Measurements from ENCODE around the gene SERPINE1. TPM values are rescaled to one million over a fixed set of nuclear protein-coding genes. Genes with fewer than 3 reads are reported as not detected.
"Not testable (repeated sequence)": the region's sequence is repeated elsewhere in the genome, so short reads cannot be mapped to it uniquely, and the experiment has no call there.

The SERPINE1 gene
- total RNA-seq, 2 experiments from 2014 or later = 0.06 to 0.27 TPM

DNA sequence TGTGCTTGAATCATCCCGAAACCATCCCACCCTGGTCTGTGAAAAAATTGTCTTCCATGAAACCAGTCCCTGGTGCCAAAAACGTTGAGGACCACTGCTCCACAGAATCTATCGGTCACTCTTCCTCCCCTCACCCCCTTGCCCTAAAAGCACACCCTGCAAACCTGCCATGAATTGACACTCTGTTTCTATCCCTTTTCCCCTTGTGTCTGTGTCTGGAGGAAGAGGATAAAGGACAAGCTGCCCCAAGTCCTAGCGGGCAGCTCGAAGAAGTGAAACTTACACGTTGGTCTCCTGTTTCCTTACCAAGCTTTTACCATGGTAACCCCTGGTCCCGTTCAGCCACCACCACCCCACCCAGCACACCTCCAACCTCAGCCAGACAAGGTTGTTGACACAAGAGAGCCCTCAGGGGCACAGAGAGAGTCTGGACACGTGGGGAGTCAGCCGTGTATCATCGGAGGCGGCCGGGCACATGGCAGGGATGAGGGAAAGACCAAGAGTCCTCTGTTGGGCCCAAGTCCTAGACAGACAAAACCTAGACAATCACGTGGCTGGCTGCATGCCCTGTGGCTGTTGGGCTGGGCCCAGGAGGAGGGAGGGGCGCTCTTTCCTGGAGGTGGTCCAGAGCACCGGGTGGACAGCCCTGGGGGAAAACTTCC is 784 bp upstream of the SERPINE1 start:
- Mint-ChIP-seq H3K27me3 (peaks cover 76% of the 10 kb centered on the region), H3K4me3 (no peak overlapping the region), H3K4me1 (peaks cover 40% of the 10 kb centered on the region), H3K27ac (no peak overlapping the region), H3K36me3 (no peaks in the 10 kb centered on the region), H3K9me3 (no peaks in the 10 kb centered on the region)
- no peak for DNase-seq

DNA sequence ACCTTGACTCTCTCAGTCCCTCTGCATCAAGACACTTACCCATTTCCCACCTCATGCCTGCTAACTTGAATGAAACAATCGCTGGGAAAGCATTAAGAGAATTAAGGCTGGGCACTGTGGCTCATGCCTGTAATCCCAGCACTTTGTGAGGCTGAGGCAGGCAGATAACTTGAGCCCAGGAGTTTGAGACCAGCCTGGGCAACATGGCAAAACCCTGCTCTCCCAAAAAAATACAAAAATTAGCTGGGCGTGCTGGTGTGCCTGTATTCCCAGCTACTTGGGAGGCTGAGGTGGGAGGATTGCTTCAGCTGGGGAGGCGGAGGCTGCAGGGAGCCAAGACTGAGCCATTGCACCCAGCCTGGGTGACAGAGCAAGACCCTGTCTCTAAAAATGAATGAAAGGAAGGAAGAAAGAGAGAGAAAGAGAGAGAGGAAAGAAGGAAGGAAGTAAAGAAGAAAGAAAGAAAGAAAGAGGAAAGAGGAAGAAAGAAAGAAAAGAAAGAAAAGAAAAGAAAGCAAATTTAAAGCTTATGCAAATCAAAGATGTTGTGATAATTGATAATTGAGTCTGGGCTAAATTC is 646 bp downstream of the SERPINE1 start:
- DNase-seq = no peak
- H3K27me3 Mint-ChIP-seq = peaks cover 74% of the 10 kb centered on the region
- H3K4me1 Mint-ChIP-seq = peaks cover 32% of the 10 kb centered on the region
- H3K4me3 Mint-ChIP-seq = no peak overlapping the region
- H3K36me3 Mint-ChIP-seq = no peaks in the 10 kb centered on the region
- no peak overlapping the region for H3K27ac Mint-ChIP-seq
- no peaks in the 10 kb centered on the region for H3K9me3 Mint-ChIP-seq

DNA sequence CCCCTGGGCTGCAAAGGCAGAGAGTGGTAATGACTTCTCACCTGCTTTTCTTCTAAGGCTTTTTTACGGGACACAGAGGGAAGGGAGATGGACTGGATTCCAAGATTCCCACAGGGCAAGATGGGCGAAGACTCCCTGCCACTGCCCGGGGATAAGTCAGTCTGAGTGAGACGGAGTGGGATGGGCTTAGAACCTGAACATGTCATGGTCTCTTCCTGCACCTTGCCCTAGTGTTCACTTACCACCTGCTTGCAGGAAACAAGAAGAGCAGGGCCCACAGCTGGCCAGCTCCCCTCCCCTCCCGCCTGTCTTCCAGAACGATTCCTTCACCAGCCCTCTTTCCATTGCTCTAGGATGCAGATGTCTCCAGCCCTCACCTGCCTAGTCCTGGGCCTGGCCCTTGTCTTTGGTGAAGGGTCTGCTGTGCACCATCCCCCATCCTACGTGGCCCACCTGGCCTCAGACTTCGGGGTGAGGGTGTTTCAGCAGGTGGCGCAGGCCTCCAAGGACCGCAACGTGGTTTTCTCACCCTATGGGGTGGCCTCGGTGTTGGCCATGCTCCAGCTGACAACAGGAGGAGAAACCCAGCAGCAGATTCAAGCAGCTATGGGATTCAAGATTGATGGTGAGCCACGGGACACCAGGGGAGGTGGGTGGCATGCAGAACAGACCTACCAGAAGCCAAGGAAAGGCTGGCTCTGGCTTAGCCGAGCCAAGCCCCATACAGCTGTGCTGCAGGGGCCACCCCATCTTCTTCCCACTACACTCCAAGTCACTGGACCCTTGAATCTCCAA is 1.3 kb downstream of the SERPINE1 start:
- Mint-ChIP-seq H3K27me3 (peaks cover 69% of the 10 kb centered on the region), H3K9me3 (no peaks in the 10 kb centered on the region), H3K4me1 (peaks cover 31% of the 10 kb centered on the region), H3K36me3 (no peaks in the 10 kb centered on the region), H3K4me3 (no peak overlapping the region), H3K27ac (no peak overlapping the region)
- DNase-seq = no peak

- H3K27me3 Mint-ChIP-seq = peaks cover 59% of the 10 kb centered on the region
- H3K27ac Mint-ChIP-seq = no peak overlapping the region
- peaks cover 35% of the 10 kb centered on the region for H3K4me1 Mint-ChIP-seq
- no peak overlapping the region for H3K4me3 Mint-ChIP-seq
- H3K9me3 Mint-ChIP-seq = no peaks in the 10 kb centered on the region
- no peaks in the 10 kb centered on the region for H3K36me3 Mint-ChIP-seq
- no peak for DNase-seq
Observed at GRCh38 chr7:101129603-101130117, 2.8 kb downstream of the SERPINE1 start.

GRCh38 chr7:101132626-101133600 is 6.0 kb downstream of the SERPINE1 start:
- not testable (repeated sequence) for H3K9me3 Mint-ChIP-seq, H3K27ac Mint-ChIP-seq, DNase-seq, H3K36me3 Mint-ChIP-seq, H3K4me3 Mint-ChIP-seq
- Mint-ChIP-seq H3K4me1 (peaks cover 35% of the 10 kb centered on the region), H3K27me3 (peaks cover 29% of the 10 kb centered on the region)

DNA sequence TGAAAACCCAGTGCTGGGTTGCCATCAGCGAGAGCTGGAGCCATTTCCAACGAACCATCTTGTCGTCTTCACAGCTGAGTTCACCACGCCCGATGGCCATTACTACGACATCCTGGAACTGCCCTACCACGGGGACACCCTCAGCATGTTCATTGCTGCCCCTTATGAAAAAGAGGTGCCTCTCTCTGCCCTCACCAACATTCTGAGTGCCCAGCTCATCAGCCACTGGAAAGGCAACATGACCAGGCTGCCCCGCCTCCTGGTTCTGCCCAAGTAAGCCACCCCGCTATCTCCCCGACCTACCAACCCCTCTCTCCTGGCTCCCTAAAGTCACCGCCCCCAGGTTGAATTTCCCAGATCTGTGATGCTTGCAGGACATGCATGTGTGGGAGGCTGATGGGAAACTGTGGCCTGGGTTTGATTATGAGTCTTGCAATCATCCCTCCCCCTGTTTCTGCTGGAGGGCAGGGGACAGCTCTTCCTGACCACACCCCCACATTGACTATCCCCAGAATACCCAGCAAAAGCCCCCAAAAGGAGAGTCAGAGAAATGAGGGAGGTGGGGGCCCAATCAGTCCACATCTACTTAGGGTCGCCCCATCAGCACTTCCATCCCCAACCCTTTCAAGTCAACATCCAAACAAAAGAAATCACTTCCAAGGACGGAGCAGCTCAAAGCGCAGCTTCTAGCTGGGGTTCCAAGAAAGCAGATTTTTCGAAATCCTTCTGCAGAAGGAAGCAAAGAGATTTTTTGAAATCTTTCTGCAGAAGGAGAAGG is 6.9 kb downstream of the SERPINE1 start:
- H3K4me3 Mint-ChIP-seq = no peak overlapping the region
- H3K36me3 Mint-ChIP-seq = no peaks in the 10 kb centered on the region
- no peaks in the 10 kb centered on the region for H3K9me3 Mint-ChIP-seq
- no peak for DNase-seq
- peaks cover 38% of the 10 kb centered on the region for H3K4me1 Mint-ChIP-seq
- peaks cover 20% of the 10 kb centered on the region for H3K27me3 Mint-ChIP-seq
- no peak overlapping the region for H3K27ac Mint-ChIP-seq

DNA sequence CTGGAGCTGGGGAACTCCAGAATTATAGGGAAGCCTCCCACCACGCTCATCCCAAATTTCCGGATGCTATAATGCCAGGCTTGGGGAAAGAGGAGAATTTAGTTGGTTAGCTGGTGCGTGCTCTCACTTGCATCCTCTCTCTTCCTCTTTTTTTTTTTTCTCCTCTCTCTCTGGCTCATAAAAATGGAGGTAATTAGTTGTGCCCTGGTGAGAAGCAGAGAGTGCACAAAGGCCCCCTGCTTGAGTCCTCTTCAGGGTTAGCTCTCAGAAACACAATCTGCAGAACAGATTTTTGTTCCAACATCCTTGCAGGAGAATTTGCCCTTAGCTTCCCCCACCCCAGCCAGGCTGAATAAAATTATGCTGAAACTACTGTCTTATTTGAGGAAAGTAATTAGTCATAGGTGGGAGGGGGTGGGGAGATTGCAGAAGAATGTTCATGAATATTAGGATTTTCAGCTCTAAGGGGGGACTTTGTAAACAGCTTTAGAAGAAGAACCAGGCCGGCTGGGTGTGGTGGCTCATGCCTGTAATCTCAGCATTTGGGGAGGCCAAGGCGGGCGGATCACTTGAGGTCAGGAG is 7.6 kb downstream of the SERPINE1 start:
- Mint-ChIP-seq H3K9me3 (no peaks in the 10 kb centered on the region), H3K4me1 (peaks cover 40% of the 10 kb centered on the region), H3K27me3 (peaks cover 17% of the 10 kb centered on the region), H3K36me3 (no peaks in the 10 kb centered on the region), H3K4me3 (no peak overlapping the region), H3K27ac (no peak overlapping the region)
- DNase-seq = no peak

GRCh38 chr7:101137651-101138212 is 10.8 kb downstream of the SERPINE1 start:
- Mint-ChIP-seq H3K36me3 (no peaks in the 10 kb centered on the region), H3K9me3 (no peaks in the 10 kb centered on the region), H3K4me1 (peaks cover 59% of the 10 kb centered on the region), H3K4me3 (no peak overlapping the region), H3K27me3 (peaks cover under 1% of the 10 kb centered on the region), H3K27ac (peak overlapping the region; percentile 87)
- DNase-seq = no peak

DNA sequence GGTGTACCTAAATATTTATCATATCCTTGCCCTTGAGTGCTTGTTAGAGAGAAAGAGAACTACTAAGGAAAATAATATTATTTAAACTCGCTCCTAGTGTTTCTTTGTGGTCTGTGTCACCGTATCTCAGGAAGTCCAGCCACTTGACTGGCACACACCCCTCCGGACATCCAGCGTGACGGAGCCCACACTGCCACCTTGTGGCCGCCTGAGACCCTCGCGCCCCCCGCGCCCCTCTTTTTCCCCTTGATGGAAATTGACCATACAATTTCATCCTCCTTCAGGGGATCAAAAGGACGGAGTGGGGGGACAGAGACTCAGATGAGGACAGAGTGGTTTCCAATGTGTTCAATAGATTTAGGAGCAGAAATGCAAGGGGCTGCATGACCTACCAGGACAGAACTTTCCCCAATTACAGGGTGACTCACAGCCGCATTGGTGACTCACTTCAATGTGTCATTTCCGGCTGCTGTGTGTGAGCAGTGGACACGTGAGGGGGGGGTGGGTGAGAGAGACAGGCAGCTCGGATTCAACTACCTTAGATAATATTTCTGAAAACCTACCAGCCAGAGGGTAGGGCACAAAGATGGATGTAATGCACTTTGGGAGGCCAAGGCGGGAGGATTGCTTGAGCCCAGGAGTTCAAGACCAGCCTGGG is 11.4 kb downstream of the SERPINE1 start:
- Mint-ChIP-seq H3K9me3 (no peaks in the 10 kb centered on the region), H3K36me3 (no peaks in the 10 kb centered on the region), H3K4me3 (peak overlapping the region; percentile 43), H3K27me3 (peaks cover 4% of the 10 kb centered on the region), H3K4me1 (peaks cover 59% of the 10 kb centered on the region), H3K27ac (peak overlapping the region; percentile 87)
- peak; percentile 83 for DNase-seq

DNA sequence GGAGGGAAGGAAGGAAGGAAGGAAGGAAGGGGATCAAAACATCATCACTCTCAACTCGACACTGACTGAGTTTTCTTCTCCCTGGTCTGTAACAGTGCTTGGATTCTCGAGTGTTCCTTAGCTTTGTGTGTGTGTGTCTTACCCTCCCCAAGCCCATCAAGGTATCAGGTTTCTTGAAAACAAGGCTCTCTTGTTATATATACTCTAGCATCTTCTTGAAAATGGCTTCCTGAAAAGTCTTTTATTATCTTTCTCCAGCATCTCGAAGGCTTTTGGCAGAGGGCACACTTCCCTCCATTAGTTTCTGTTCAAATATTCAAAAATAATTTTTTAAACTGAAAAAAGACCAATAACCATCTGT is 13.4 kb downstream of the SERPINE1 start:
- no peaks in the 10 kb centered on the region for H3K9me3 Mint-ChIP-seq
- peaks cover 49% of the 10 kb centered on the region for H3K4me1 Mint-ChIP-seq
- no peaks in the 10 kb centered on the region for H3K36me3 Mint-ChIP-seq
- H3K27me3 Mint-ChIP-seq = peaks cover 20% of the 10 kb centered on the region
- DNase-seq = no peak
- no peak overlapping the region for H3K4me3 Mint-ChIP-seq
- no peak overlapping the region for H3K27ac Mint-ChIP-seq

DNA sequence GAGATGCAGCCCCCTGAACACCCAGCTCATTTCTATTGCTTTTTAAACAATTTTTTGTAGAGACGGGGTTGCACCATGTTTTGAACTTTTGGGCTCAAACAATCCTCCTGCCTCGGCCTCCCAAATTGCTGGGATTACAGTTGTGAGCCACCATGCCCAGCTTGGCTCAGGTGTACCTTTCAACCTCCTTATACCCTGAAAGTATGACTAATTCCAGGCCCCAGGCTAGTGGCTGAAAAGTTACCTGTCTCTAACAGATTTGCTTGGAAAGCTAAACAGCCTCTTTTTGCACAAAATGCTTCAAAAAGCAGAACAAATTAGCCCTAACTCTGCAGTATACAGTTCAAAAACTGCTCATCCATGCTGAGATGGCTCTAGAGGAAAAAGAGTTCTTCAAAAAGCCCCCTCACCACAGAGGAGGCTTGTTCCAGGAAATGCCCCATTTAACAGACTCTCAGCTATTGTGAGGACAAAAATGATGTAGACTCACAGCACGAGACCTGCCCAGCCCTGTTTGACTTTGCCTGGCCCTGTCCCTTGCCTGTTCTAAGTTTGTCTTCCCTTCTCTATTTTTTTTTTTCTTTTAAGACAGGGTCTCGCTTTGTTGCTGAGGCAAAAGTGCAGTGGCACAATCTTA is 14.0 kb downstream of the SERPINE1 start:
- H3K27ac Mint-ChIP-seq = no peak overlapping the region
- DNase-seq = no peak
- peaks cover 26% of the 10 kb centered on the region for H3K27me3 Mint-ChIP-seq
- no peaks in the 10 kb centered on the region for H3K36me3 Mint-ChIP-seq
- H3K4me3 Mint-ChIP-seq = no peak overlapping the region
- H3K4me1 Mint-ChIP-seq = peaks cover 46% of the 10 kb centered on the region
- no peaks in the 10 kb centered on the region for H3K9me3 Mint-ChIP-seq

DNA sequence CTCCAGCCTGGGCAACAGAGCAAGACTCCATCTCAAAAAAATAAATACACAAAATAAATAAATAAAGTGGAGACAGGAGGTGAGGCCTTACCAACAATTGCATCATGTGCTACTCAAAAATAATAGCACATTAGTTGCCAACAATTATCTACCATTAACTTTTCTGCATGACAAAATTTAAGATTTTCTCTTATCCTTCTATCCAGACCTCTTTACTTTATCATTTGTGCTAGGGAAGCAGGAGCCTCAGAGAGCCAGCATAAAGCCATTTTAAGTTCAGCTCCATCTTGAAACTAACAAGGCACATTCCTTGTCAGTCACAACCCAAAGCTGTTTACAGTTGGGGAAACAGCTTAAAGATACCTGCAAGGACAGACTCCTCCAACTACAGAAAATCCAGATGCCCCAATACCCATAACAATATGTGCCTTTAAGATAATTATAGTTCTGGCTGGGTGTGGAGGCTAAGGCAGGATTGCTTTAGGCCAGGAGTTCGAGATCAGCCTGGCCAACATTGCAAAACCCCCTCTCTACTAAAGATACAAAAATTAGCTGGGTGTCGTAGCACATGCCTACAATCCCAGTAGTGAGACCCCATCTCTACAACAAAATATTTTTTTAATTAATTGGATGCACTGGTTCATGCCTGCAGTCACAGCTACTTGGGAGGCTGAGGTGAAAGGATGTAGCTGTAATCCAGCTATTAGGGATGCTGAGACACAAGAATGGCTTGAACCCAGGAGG is 25.2 kb downstream of the SERPINE1 start:
- H3K4me3 Mint-ChIP-seq = no peak overlapping the region
- H3K27me3 Mint-ChIP-seq = peaks cover 37% of the 10 kb centered on the region
- peaks cover 2% of the 10 kb centered on the region for H3K9me3 Mint-ChIP-seq
- no peak for DNase-seq
- peaks cover 10% of the 10 kb centered on the region for H3K4me1 Mint-ChIP-seq
- no peak overlapping the region for H3K27ac Mint-ChIP-seq
- peaks cover 2% of the 10 kb centered on the region for H3K36me3 Mint-ChIP-seq

Measured in activated naive CD8-positive, alpha-beta T cell treated with anti-CD3 and anti-CD28 coated beads for 36 hours (primary cell).